HG02852 (cell line): ENCODE results near the gene NEGR1.

Source experiments
- ATAC-seq: cut with Tn5 transposase; IDR thresholded peaks from one replicate; pipeline ENCODE4 v1.9.1; 2021; ENCODE audit warnings: mild to moderate bottlenecking, moderate library complexity; ENCODE audit not compliant: unreplicated experiment

Gene NEGR1

GRCh38 chr1:71869326-71869725 is 413.0 kb downstream of the NEGR1 start:
- ATAC-seq = no peak

DNA sequence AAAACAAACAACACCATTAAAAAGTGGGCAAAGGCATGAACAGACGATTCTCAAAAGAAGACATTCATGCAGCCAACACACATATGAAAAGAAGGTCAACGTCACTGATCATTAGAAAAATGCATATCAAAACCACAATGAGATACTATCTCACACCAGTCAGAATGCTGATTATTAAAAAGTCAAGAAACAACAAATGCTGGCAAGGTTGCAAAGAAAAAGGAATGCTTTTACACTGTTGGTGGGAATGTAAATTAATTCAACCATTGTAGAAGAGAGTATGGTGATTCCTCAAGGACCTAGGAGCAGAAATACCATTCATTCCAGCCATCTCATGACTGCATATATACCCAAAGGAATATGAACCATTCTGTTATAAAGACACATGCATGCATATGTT is 419.6 kb downstream of the NEGR1 start:
- no peak for ATAC-seq

DNA sequence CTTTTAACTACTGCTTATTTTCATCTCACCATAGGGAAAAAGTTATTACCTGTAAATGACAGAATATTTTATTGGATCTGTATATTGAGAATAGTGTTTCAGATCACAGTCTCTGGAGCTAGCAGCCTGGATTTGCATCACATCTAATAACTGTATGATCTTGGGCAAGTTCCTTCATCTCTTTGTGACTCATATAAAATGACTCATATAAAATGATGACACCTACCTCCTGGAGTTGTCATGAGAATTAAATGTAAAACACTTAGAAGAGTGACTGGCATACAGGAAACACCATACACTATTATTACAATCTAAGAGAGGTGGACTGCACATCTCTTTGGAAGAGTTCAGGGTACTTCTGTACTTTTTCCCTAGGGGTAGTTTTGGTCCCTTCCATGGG is 421.3 kb downstream of the NEGR1 start:
- ATAC-seq = no peak

GRCh38 chr1:71859806-71860205 is 422.5 kb downstream of the NEGR1 start:
- no peak for ATAC-seq

- ATAC-seq = no peak
Observed at GRCh38 chr1:71857862-71858261, 424.5 kb downstream of the NEGR1 start.

GRCh38 chr1:71853360-71853759 is 429.0 kb downstream of the NEGR1 start:
- ATAC-seq = no peak

DNA sequence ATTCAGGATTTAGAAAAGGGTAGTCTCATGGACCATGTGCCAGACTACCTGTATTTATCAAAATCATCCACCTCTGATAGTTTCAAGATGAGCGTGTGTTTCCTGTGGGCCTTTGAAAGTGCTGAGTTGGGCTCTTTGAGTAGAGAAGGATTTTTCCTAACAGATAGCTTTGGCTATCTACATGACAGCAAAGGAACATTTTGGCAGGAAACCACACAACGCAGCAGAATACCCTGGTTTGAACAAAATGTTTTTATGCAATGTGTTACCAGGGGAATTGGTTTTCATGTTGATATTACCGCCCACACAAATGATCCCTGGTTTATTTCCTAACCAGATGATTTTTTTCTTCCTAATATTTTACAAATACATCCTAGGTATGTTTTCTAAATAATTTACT is 431.4 kb downstream of the NEGR1 start:
- ATAC-seq = no peak

- no peak for ATAC-seq
Observed at GRCh38 chr1:71850515-71850914, 431.8 kb downstream of the NEGR1 start.

DNA sequence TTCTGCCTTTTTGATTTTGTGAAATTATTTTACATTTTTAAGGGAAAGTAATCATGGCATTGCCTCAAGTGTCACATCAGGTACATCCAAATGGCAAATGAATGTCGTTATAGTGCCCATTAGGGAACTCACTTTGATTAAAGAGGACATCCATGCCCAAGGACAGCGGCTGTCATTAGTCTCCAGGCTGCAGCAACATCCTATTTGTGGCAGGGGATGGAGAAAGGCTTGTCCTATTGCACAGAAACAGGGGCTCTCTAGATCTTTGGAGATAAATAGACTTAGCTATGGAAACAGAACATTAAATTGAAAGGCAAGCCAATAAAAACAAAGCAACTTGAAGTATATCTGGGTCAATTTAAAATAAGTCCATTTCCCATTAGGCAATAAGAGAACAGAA is 439.3 kb downstream of the NEGR1 start:
- ATAC-seq = no peak

- ATAC-seq = no peak
Observed at GRCh38 chr1:71839876-71840275, 442.5 kb downstream of the NEGR1 start.

DNA sequence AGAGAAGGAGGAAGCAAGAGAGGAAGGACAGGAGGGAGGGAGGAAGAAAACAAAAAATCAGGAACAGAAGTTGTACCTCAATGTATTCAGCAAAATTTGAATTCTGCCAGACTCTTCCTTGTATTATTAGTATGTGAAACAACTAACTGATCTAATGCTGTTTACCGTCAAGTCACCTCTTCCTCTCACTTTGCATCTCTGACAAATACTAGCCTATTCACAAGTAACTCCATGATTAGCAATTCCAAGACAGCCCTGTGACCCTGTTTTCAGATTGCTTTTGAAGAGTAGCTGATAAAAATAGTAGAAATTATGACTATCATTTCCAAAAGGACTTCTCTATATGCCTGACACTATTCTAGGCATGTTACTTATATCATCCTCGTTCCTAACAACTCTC is 445.4 kb downstream of the NEGR1 start:
- no peak for ATAC-seq

- peak; percentile 57 for ATAC-seq
Observed at GRCh38 chr1:71835442-71835813, 446.9 kb downstream of the NEGR1 start.

DNA sequence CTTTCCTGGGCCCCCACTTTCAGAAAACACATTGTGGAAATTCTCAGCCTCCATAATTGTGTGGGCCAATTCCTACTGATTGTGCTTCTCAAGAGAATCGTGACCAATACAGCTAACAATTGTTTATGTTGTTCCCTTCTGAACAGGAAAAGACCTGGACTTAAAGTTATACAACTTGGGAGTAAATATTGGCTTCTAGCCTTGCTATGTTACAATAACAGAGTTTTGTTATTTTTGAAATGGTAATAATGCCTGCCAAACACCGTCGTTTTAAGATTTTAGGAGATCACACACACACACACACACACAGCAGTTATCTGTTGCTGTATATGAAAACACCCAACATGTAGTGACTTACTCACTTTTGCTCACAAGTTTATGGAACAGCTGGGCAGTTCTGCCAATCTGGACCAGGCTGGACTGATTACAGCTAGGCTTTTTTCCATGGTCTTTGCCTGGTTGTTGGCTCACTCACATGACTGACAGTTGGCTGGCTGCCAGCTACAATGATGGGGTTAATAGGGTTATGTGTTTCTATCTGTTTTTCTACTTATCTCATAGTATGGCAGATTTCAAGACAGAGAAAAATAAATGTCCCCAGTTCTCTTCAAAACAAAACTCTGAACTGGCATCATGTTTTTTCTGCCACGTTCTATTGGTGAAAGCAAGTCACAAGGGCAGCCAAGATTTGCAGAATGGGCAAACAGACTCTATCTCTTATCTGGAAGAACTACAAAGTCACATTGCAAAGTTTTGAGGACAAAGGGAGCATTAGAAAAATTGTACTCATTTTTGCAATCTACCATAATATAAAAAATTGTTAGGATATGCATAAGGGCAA is 447.5 kb downstream of the NEGR1 start:
- no peak for ATAC-seq

DNA sequence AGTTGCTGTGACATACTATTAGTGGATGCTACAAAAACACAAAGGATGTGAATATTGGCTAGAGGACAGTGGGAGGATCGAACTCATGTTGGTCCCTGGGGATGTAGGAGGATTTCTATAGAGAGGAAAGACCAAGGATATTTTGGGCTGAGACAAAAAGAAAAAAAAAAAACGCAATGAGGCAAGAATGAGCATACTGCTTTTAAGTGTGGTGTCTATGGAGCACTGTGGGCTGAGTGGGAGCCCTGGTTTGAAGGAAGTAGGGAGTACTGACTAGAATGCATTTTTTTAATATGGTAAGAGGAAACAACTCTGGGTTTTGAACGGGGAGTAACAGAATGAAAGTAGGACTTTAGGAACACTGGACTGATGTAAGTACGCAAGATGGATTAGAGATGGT is 450.7 kb downstream of the NEGR1 start:
- no peak for ATAC-seq

DNA sequence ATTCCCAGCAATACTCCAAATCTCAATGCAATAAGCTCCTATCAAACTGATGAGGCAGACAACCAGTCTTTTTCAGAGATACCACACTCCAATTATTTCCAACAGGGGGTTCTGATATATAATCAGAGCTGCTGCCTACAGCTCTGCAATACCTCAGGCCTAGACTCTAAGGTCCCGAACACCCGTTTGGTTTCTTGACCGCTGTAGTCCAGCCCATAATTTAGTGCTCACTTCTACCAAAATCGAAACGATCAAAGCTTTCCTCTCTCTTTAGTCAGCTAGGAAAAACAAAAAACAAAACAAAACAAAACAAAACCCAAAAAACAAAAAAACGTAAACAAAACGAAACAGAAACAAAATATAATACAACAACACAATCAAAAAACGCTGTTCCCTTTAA is 453.0 kb downstream of the NEGR1 start:
- no peak for ATAC-seq

GRCh38 chr1:71828431-71829012 is 453.8 kb downstream of the NEGR1 start:
- no peak for ATAC-seq

- ATAC-seq = no peak
Observed at GRCh38 chr1:71823708-71824305, 458.5 kb downstream of the NEGR1 start.

DNA sequence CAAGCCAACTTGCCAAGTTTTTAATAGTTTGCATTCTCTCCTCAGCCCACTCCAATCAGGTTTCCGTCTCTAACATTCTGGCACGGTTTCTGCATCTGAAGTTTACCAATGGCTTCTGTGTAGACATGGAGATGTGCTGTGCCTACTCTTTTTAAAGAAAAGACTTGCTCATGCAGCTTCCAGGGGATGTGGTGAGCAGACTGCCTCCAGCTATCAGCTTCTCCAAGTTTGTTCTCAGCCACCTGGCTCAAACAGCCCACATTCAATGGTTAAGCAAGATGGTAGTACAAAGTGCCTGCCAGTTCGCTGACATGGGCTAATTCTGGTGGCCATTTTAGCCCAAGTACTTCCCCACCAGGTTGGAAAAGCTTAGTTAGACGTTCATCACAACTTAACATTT is 465.3 kb downstream of the NEGR1 start:
- ATAC-seq = no peak

GRCh38 chr1:71809085-71809484 is 473.3 kb downstream of the NEGR1 start:
- ATAC-seq = no peak

DNA sequence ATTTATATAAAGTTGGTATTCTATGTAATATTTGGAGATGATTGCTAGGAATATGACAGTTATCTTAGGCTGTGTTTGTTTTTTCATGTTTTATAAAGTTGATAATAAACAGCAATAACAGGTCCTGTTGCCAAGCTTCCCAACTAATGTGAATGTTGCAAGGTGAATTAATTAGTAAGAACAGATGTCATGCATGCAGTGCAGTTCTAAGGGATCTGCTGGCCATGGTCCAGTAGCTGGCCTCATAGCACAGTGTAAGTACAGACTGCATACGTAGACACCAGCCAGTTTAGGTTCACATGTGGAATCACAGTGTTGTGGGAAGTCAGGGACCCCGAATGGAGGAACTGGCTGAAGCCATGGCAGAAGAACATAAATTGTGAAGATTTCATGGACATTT is 478.2 kb downstream of the NEGR1 start:
- no peak for ATAC-seq

DNA sequence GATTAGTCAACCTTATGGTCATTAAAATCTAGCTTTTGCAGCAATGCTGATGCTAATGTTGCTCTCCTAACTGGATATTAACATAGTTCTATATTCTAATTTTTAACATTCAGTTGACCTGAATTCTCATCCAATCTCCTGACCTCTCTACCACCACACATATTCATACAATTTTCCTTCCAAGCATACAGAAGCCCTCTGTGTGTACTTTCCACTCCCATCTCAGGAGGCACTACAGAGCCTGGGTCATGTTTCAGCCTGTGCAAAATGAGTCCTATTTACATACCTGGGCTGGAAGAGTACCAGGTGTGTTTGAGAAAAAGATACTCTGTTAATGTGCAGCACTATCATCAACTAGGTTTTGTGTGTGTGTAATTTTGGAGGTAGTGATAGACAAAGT is 486.3 kb downstream of the NEGR1 start:
- no peak for ATAC-seq

DNA sequence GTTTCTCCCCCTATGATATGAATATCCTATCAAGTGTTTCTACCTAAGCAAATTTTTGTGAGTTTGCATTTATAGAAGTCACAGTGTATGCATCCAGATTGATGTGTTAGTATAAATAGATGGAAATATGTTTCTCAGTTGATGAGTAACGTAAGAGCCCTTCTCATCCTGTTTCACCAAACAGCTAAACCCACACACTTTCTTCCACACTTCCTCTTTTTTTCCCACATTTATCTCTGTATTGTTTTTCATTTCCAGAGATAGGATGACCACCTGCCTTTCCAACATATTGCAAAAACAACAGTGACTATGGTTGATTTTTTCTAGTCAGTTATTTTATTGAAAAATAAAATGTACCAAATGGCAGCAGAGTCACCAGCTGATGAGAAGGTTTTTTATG is 490.1 kb downstream of the NEGR1 start:
- no peak for ATAC-seq
